Activated gamma-delta T cell (primary cell): ENCODE data around the gene UCK2.

Experiments
- DNase-seq: peaks from one replicate; lab custom pipeline; 2025; lab: John Stamatoyannopoulos, UW

The UCK2 gene

GRCh38 chr1:165855010-165855838, 27.8 kb downstream of the UCK2 start:
- no peak for DNase-seq

- no peak for DNase-seq
These were observed 28.6 kb downstream of the UCK2 start for GRCh38 chr1:165856021-165856420.

GRCh38 chr1:165856606-165857005, 29.2 kb downstream of the UCK2 start:
- no peak for DNase-seq

- DNase-seq, result no peak
These were observed 29.8 kb downstream of the UCK2 start for GRCh38 chr1:165857046-165857801.

- DNase-seq, result no peak
These were observed 31.0 kb downstream of the UCK2 start for GRCh38 chr1:165858364-165858823.

- DNase-seq, result no peak
These were observed 31.8 kb downstream of the UCK2 start for GRCh38 chr1:165858967-165859845.

GRCh38 chr1:165860065-165860464, 32.7 kb downstream of the UCK2 start:
- no peak for DNase-seq

GRCh38 chr1:165861911-165862310, 34.5 kb downstream of the UCK2 start:
- DNase-seq, result no peak

- DNase-seq, result no peak
These were observed 35.0 kb downstream of the UCK2 start for GRCh38 chr1:165862448-165862847.

GRCh38 chr1:165863346-165863745, 35.9 kb downstream of the UCK2 start:
- DNase-seq, result no peak

GRCh38 chr1:165865633-165866340, 38.4 kb downstream of the UCK2 start:
- no peak for DNase-seq

- no peak for DNase-seq
These were observed 41.9 kb downstream of the UCK2 start for GRCh38 chr1:165869343-165869742.

- no peak for DNase-seq
These were observed 44.1 kb downstream of the UCK2 start for GRCh38 chr1:165871311-165872067.

GRCh38 chr1:165873481-165873880, 46.1 kb downstream of the UCK2 start:
- DNase-seq, result no peak

GRCh38 chr1:165874643-165875042, 47.2 kb downstream of the UCK2 start:
- DNase-seq, result no peak

- no peak for DNase-seq
These were observed 47.8 kb downstream of the UCK2 start for GRCh38 chr1:165875171-165875570.

- no peak for DNase-seq
These were observed 48.2 kb downstream of the UCK2 start for GRCh38 chr1:165875604-165876003.

- no peak for DNase-seq
These were observed 48.7 kb downstream of the UCK2 start for GRCh38 chr1:165876121-165876520.

GRCh38 chr1:165877411-165877810, 50.0 kb downstream of the UCK2 start:
- DNase-seq, result no peak

GRCh38 chr1:165877940-165878556, 50.6 kb downstream of the UCK2 start:
- DNase-seq, result no peak
